PC-3 (cell line): ENCODE measurements around the gene RNF19B.

ENCODE experiments used
- EZH2 ChIP-seq: fragments of 300-600 bp; sonication (generic); IDR thresholded peaks from one replicate; pipeline ENCODE4 v1.6.1; 2017; ENCODE audit warnings: antibody characterized with exemption, mild to moderate bottlenecking, low read length; ENCODE audit not compliant: unreplicated experiment
- EZH2phosphoT487 ChIP-seq: fragments of 300-600 bp; sonication (generic); IDR thresholded peaks from 2 replicates; pipeline ENCODE4 v1.6.1; 2018; ENCODE audit warnings: mild to moderate bottlenecking, antibody characterized with exemption, low read length, borderline replicate concordance
- TF ChIP-seq, protein P1 (sequence below): fragments of 300-600 bp; sonication (generic); conservative IDR thresholded peaks from 2 replicates; pipeline ENCODE4 v1.5.1; 2017; ENCODE audit warnings: antibody characterized with exemption, low read depth, mild to moderate bottlenecking, low read length

GRCh38 chr1:32953495-32953894 is 11.1 kb downstream of the RNF19B start:
- TF ChIP-seq, protein P1, sequence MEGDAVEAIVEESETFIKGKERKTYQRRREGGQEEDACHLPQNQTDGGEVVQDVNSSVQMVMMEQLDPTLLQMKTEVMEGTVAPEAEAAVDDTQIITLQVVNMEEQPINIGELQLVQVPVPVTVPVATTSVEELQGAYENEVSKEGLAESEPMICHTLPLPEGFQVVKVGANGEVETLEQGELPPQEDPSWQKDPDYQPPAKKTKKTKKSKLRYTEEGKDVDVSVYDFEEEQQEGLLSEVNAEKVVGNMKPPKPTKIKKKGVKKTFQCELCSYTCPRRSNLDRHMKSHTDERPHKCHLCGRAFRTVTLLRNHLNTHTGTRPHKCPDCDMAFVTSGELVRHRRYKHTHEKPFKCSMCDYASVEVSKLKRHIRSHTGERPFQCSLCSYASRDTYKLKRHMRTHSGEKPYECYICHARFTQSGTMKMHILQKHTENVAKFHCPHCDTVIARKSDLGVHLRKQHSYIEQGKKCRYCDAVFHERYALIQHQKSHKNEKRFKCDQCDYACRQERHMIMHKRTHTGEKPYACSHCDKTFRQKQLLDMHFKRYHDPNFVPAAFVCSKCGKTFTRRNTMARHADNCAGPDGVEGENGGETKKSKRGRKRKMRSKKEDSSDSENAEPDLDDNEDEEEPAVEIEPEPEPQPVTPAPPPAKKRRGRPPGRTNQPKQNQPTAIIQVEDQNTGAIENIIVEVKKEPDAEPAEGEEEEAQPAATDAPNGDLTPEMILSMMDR, result no peak
- TF ChIP-seq EZH2phosphoT487 (no peak), EZH2 (no peak)
